Panc1 (cell line): Measurements from ENCODE around the gene KRTCAP2. TPM values are rescaled to one million over a fixed set of nuclear protein-coding genes. Genes with fewer than 3 reads are reported as not detected.
"Not testable (repeated sequence)": the region's sequence is repeated elsewhere in the genome, so short reads cannot be mapped to it uniquely, and the experiment has no call there.

ENCODE experiments used
- ATAC-seq: fragments of 200-7000 bp; cut with Tn5 transposase; 2 replicates; pipeline ENCODE4 v1.9.1; 2020; ENCODE audit warnings: mild to moderate bottlenecking, moderate library complexity
- BruUV-seq: library from RNA; stranded (reverse); fragments of 400-500 nt; replicated peaks from 2 replicates; lab custom pipeline; 2021; lab: Mats Ljungman, UMichigan
- CTCF ChIA-PET: fragments of 300-600 bp; sonication (Branson Sonifier 250); formaldehyde crosslinking; loops from one replicate; lab custom pipeline; 2022; ENCODE audit warnings: antibody characterized with exemption; lab: Charles Lee
- POLR2A ChIA-PET: fragments of 300-600 bp; sonication (Branson Sonifier 250); formaldehyde crosslinking; loops from one replicate; lab custom pipeline; 2022; ENCODE audit warnings: antibody characterized with exemption; lab: Charles Lee
- DNase-seq: peaks from one replicate; pipeline ENCODE4 v3.0.0-alpha.2; 2010; ENCODE audit warnings: low read depth, low spot score
- H3K27ac ChIP-seq: 2 replicates; pipeline ENCODE4 v1.5.1; 2011; ENCODE audit warnings: mild to moderate bottlenecking, low read length, inconsistent platforms
- H3K27me3 ChIP-seq: fragments of 200-500 bp; sonication (Bioruptor generic); 2 replicates; pipeline ENCODE4 v1.6.0; 2014; ENCODE audit warnings: low read length, inconsistent platforms; ENCODE audit not compliant: control insufficient read depth, insufficient read depth
- H3K36me3 ChIP-seq: fragments of 200-500 bp; sonication (Bioruptor generic); 2 replicates; pipeline ENCODE4 v1.5.1; 2014; ENCODE audit warnings: inconsistent platforms, mild to moderate bottlenecking, low read length, moderate library complexity; ENCODE audit not compliant: control insufficient read depth, insufficient read depth
- H3K4me1 ChIP-seq: 2 replicates; pipeline ENCODE4 v1.5.1; 2011; ENCODE audit warnings: inconsistent platforms, mild to moderate bottlenecking, low read length, moderate library complexity; ENCODE audit not compliant: control insufficient read depth, insufficient read depth
- H3K4me3 ChIP-seq, 2 experiments: 2 replicates each; pipeline ENCODE4 v1.5.1; 2011 to 2012; ENCODE audit warnings: low read depth in 2 of 2, low read length in 2 of 2, mild to moderate bottlenecking in 2 of 2, inconsistent platforms in 1 of 2, moderate library complexity in 1 of 2
- H3K9me3 ChIP-seq: fragments of 200-500 bp; sonication (Bioruptor generic); 2 replicates; pipeline ENCODE4 v1.5.1; 2014; ENCODE audit warnings: low read depth, mild to moderate bottlenecking, inconsistent platforms, low read length, moderate library complexity; ENCODE audit not compliant: control insufficient read depth, insufficient read depth
- TCF7L2 ChIP-seq: IDR thresholded peaks from 2 replicates; pipeline ENCODE4 v1.6.1; 2011; ENCODE audit warnings: mild to moderate bottlenecking, low read depth, low read length, inconsistent platforms
- in situ Hi-C: cut with HindIII; loops from 2 replicates; pipeline ENCODE4 v1.10.0; 2016; ENCODE audit warnings: low sequenced_read_pairs, low pct_unique_long_range_greater_than_20kb
- intact Hi-C: fragments of 100-400 bp; cut with micrococcal nuclease; formaldehyde crosslinking; loops from one replicate; pipeline ENCODE4 v1.10.0; 2022; ENCODE audit not compliant: unreplicated experiment
- total RNA-seq: library from RNA; stranded (reverse); gene quantifications from one replicate; pipeline ENCODE4 v1.2.1, GENCODE V29; 2021; ENCODE audit not compliant: unreplicated experiment
- TF ChIP-seq, protein P1 (sequence below): fragments of 450-650 bp; IDR thresholded peaks from 2 replicates; pipeline ENCODE4 v1.5.1; 2017; ENCODE audit warnings: mild to moderate bottlenecking
- TF ChIP-seq, protein P2 (sequence below), 2 experiments: IDR thresholded peaks; 2 replicates each; pipeline ENCODE4 v1.6.1; 2011 to 2012; ENCODE audit warnings: low read depth in 2 of 2, control low read depth in 1 of 2, low read length in 1 of 2, mild to moderate bottlenecking in 1 of 2, moderate library complexity in 1 of 2; ENCODE audit not compliant: insufficient read depth in 1 of 2

KRTCAP2 gene
- total RNA-seq, 1 experiment from 2014 or later: 155 TPM

DNA sequence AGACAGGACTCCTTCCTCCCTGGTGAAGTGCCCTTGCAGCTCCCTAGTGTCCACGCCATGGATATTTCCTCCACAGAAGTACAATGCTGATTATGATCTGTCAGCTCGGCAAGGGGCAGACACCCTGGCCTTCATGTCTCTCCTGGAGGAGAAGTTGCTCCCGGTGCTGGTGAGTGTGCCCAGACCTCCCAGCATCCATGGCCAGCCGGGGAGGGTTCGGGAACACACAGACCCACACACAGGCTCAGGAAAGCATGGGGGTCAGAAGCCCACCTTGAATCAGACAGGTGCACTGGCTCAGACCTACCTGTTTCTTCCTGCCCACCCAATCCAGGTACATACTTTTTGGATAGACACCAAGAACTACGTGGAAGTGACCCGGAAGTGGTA lies 38.9 kb upstream of the KRTCAP2 start:
- H3K27ac ChIP-seq, H3K36me3 ChIP-seq, H3K4me3 ChIP-seq, DNase-seq, BruUV-seq, POLR2A ChIA-PET, H3K27me3 ChIP-seq, CTCF ChIA-PET, intact Hi-C loops, H3K9me3 ChIP-seq, in situ Hi-C loops, ATAC-seq: not testable (repeated sequence)
- peaks cover 17% of the 10 kb centered on the region for H3K4me1 ChIP-seq

DNA sequence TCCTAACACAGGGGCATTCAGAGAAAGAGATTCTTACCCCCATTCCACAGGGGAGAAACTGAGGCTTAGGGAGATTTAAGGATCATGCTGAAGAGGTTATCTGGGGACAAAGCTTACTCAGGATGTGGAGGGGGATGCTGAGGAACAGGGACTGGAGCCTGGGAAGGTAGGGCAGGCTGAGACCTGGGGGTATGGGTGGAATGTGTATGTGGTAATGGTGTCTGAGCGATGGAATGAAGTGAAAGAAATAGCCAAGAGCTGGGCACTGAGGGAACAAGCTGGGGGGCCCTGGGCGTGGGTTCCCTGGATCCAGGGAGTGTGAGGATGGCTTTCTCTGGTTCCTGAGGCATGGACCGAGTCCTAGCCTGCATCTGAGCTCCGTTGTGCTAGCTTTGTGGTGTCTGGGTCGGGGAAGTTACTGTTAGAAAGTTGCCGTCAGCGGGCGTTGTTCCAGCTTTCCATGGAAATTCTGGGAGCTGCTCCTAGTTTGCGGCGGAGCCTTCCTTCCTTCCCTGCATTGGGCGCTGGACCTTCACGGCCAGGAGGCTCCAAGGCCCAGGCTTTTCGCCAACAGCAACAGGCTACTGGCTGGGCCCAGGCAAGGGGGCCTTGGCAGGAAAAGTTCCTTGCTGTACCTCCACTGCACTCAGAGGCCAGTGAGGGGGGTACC lies 38.4 kb upstream of the KRTCAP2 start:
- intact Hi-C loops, POLR2A ChIA-PET, in situ Hi-C loops, CTCF ChIA-PET, DNase-seq, H3K36me3 ChIP-seq, H3K27ac ChIP-seq, ATAC-seq, H3K27me3 ChIP-seq, H3K9me3 ChIP-seq, BruUV-seq, H3K4me3 ChIP-seq: not testable (repeated sequence)
- H3K4me1 ChIP-seq: peaks cover 19% of the 10 kb centered on the region

DNA sequence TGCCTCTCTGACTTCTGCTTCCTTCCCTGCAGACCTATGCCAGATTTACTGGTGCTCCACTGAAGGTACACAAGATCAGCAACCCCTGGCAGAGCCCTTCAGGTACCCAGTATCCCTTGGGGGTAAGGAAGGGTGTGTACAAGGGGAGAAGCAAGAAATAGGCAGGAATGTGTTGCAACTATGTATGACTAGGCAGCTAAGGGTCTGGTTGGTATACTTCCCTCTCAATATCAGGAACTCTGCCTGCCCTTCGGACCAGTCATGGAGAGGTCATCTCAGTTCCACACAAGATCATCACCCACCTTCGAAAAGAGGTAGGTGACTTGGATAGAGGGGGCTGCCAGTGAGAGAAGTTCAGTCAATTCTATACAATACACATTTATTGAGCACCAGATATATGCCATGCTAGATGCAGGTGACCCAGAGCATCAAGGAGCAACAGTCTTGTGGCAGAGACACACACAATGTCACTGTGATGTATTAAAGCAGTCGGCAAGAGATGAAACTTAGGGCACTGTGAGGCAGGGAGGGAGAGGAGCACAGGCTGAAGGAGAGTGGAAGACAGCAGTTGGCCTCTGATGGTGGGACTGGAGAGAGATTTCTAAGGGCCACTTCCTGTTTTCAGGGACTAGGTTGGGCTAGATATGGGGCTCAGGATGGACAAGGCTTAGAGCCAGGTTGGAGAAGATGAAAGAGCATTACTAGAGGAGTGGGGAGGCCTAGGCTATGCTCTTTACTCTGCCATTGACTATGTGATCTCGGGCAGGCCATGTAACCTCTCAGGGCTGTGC lies 37.4 kb upstream of the KRTCAP2 start:
- H3K27ac ChIP-seq: peak overlapping the region; percentile 90; the same call in 1 of the 2 replicates
- intact Hi-C loops (no loop called here), in situ Hi-C loops (no loop called here)
- POLR2A ChIA-PET: no interaction called here
- no peak for DNase-seq
- H3K4me1 ChIP-seq: peaks cover 19% of the 10 kb centered on the region
- BruUV-seq: no TSS peak
- H3K9me3 ChIP-seq: no peaks in the 10 kb centered on the region
- no peak overlapping the region for H3K4me3 ChIP-seq
- CTCF ChIA-PET: no interaction called here
- no peak for TF ChIP-seq TCF7L2
- H3K36me3 ChIP-seq: peaks cover 6% of the 10 kb centered on the region; the same call in 1 of the 2 replicates
- no peak for ATAC-seq
- no peaks in the 10 kb centered on the region for H3K27me3 ChIP-seq

DNA sequence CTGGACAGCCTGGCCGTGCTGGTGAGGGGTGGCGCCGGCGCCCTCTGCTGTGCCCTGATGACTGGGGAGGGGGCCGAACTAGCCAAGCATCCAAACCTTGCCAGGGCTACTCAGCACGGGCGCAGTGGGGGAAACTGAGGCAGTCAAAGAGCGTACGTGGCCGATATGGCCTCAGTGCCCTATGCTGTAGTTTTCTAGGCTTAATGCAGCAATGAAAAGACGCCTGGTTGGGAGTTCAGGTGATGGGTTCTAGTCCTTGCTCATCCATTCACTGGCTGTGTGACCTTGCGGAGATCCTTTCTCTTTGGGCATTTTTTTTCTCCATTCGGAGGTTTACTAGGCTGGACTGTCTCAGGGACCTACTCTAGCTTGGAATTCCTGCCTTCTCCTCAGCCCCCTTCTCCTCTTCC lies 36.2 kb upstream of the KRTCAP2 start:
- in situ Hi-C loops: no loop called here

More for the DNA sequence above, 36.2 kb upstream of the KRTCAP2 start:
- peaks cover 6% of the 10 kb centered on the region; the same call in 1 of the 2 replicates for H3K36me3 ChIP-seq
- TSS peak; percentile 88 for BruUV-seq
- DNase-seq (no peak), ATAC-seq (no peak)
- TF ChIP-seq TCF7L2: no peak
- TF ChIP-seq, protein P1, sequence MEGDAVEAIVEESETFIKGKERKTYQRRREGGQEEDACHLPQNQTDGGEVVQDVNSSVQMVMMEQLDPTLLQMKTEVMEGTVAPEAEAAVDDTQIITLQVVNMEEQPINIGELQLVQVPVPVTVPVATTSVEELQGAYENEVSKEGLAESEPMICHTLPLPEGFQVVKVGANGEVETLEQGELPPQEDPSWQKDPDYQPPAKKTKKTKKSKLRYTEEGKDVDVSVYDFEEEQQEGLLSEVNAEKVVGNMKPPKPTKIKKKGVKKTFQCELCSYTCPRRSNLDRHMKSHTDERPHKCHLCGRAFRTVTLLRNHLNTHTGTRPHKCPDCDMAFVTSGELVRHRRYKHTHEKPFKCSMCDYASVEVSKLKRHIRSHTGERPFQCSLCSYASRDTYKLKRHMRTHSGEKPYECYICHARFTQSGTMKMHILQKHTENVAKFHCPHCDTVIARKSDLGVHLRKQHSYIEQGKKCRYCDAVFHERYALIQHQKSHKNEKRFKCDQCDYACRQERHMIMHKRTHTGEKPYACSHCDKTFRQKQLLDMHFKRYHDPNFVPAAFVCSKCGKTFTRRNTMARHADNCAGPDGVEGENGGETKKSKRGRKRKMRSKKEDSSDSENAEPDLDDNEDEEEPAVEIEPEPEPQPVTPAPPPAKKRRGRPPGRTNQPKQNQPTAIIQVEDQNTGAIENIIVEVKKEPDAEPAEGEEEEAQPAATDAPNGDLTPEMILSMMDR: no peak
- TF ChIP-seq, protein P2, sequence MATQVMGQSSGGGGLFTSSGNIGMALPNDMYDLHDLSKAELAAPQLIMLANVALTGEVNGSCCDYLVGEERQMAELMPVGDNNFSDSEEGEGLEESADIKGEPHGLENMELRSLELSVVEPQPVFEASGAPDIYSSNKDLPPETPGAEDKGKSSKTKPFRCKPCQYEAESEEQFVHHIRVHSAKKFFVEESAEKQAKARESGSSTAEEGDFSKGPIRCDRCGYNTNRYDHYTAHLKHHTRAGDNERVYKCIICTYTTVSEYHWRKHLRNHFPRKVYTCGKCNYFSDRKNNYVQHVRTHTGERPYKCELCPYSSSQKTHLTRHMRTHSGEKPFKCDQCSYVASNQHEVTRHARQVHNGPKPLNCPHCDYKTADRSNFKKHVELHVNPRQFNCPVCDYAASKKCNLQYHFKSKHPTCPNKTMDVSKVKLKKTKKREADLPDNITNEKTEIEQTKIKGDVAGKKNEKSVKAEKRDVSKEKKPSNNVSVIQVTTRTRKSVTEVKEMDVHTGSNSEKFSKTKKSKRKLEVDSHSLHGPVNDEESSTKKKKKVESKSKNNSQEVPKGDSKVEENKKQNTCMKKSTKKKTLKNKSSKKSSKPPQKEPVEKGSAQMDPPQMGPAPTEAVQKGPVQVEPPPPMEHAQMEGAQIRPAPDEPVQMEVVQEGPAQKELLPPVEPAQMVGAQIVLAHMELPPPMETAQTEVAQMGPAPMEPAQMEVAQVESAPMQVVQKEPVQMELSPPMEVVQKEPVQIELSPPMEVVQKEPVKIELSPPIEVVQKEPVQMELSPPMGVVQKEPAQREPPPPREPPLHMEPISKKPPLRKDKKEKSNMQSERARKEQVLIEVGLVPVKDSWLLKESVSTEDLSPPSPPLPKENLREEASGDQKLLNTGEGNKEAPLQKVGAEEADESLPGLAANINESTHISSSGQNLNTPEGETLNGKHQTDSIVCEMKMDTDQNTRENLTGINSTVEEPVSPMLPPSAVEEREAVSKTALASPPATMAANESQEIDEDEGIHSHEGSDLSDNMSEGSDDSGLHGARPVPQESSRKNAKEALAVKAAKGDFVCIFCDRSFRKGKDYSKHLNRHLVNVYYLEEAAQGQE (IDR thresholded peaks at IDR 0.05; ENCODE audit: insufficient read depth in 1 of 2, low read depth in 2 of 2, low read length in 1 of 2): no peak
- POLR2A ChIA-PET: interaction anchor here (0.6 to 1.2 kb wide), 3 partner anchors 14 to 115 kb away, joined by 3 to 12 read pairs (median 5); no protein-coding TSS in a partner anchor
- peaks cover 19% of the 10 kb centered on the region for H3K4me1 ChIP-seq
- H3K9me3 ChIP-seq: no peaks in the 10 kb centered on the region
- no peaks in the 10 kb centered on the region for H3K27me3 ChIP-seq
- H3K27ac ChIP-seq: peak overlapping the region; percentile 90
- CTCF ChIA-PET: interaction anchor here (1.8 kb wide), 1 partner anchor 16 kb away, joined by 4 read pairs; no protein-coding TSS in a partner anchor
- intact Hi-C loops: no loop called here
- H3K4me3 ChIP-seq: peak overlapping the region; percentile 94 to 99
